ENCODE results near the gene NEURL3.

The NEURL3 gene

GRCh38 chr2:96531872-96532505, 26.8 kb upstream of the NEURL3 start:
- no peaks in the 10 kb centered on the region for H3K36me3 ChIP-seq (ENCODE audit: insufficient read depth, low read length)
- H3K27ac ChIP-seq (ENCODE audit: low read depth, low read length), result no peak overlapping the region
- peak overlapping the region; percentile 39 for H3K4me3 ChIP-seq (ENCODE audit: low read depth, low read length)
- H2AFZ ChIP-seq (ENCODE audit: low read length, unreplicated experiment), result no peak overlapping the region
- no peaks in the 10 kb centered on the region for H3K79me2 ChIP-seq (ENCODE audit: control insufficient read depth, insufficient read depth, low read length, unreplicated experiment)
- peaks cover 40% of the 10 kb centered on the region for H3K4me1 ChIP-seq (ENCODE audit: control insufficient read depth, insufficient read depth, low read length, unreplicated experiment)
- H3K27me3 ChIP-seq (ENCODE audit: insufficient read depth, low read length), result no peaks in the 10 kb centered on the region

DNA sequence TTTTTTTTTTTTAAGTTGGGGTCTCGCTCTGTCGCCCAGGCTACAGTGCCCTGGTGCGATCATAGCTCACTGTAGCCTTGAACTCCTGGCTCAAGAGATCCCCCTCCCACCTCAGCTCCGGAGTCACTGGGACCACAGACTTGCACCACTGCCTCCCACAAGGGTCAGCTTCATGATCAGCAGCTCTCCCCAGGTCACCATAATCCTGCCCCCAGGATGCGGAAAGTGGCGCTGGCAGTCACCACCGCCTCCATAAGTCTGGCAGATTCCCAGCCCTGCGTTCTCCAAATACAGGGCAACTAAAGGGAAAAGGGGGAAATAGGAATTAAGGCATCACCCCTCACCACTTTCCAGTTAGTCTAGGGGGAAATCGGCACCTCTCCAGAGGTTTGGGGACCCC, 26.2 kb upstream of the NEURL3 start:
- Histone ChIP-seq H3K79me2 (ENCODE audit: control insufficient read depth, insufficient read depth, low read length, unreplicated experiment) (no peaks in the 10 kb centered on the region), H3K27me3 (ENCODE audit: insufficient read depth, low read length) (no peaks in the 10 kb centered on the region), H3K27ac (ENCODE audit: low read depth, low read length) (no peak overlapping the region), H2AFZ (ENCODE audit: low read length, unreplicated experiment) (no peak overlapping the region), H3K4me1 (ENCODE audit: control insufficient read depth, insufficient read depth, low read length, unreplicated experiment) (peaks cover 42% of the 10 kb centered on the region), H3K36me3 (ENCODE audit: insufficient read depth, low read length) (no peaks in the 10 kb centered on the region), H3K4me3 (ENCODE audit: low read depth, low read length) (no peak overlapping the region)

DNA sequence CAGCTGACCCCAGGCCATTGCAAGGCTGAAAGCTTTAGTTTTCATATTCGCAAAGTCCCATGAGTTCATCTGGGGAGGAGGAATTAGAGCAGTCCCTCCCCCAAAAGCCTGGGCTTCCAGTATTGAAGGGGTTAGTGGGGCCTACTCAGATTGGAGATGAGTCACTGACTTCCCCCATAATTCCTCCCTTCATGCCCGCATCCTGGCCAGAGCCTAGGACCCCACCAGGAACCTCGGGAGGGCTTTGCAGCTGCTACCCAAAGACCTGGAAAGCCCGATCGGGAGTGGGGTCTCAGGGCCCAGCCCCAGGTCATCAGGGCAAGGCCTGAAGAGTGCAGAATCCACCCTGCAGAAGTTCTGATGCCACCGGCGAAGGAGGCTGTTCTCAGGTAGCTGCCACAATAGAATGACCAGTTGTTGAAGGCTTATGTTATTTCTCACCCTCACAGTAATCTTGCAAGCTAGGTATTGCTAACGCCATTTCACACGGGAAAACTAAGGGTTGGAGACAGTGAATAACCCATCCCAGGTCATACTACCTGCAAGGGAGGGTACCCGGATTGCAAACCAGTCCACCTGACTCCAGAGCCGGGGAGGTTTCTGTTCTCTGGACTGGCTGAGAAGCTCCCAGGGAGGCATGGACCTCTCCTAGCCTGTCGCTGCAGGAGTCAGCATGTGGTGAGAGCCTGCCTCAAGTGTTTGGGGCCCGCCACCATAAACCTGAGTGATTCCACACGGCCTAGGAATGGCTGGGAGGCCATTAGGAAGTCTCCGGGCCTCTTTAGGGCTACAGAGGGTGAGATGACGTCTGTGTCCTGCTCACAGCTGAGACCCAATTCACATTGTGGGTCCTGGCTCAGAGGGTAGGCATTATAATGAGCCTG, 25.6 kb upstream of the NEURL3 start:
- Histone ChIP-seq H3K79me2 (ENCODE audit: control insufficient read depth, insufficient read depth, low read length, unreplicated experiment) (no peaks in the 10 kb centered on the region), H3K4me1 (ENCODE audit: control insufficient read depth, insufficient read depth, low read length, unreplicated experiment) (peaks cover 42% of the 10 kb centered on the region), H3K27me3 (ENCODE audit: insufficient read depth, low read length) (no peaks in the 10 kb centered on the region), H3K36me3 (ENCODE audit: insufficient read depth, low read length) (no peaks in the 10 kb centered on the region), H3K4me3 (ENCODE audit: low read depth, low read length) (no peak overlapping the region), H3K27ac (ENCODE audit: low read depth, low read length) (no peak overlapping the region), H2AFZ (ENCODE audit: low read length, unreplicated experiment) (no peak overlapping the region)

DNA sequence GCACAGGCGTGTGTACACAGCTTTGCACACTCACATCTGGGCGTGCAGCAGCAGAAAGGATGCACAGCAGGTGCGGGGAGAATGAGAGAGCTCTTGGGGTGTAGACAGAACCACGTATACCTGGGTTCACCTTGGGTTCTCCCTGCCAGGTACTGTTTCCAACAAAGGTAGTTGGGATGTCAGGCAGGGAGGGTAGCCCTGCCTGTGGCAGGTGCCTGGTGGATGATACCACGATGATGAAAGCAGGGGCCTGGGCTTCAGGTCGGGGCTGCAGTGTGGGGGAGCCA, 24.9 kb upstream of the NEURL3 start:
- Histone ChIP-seq H3K4me3 (ENCODE audit: low read depth, low read length) (no peak overlapping the region), H3K27ac (ENCODE audit: low read depth, low read length) (no peak overlapping the region), H3K36me3 (ENCODE audit: insufficient read depth, low read length) (no peaks in the 10 kb centered on the region), H3K27me3 (ENCODE audit: insufficient read depth, low read length) (no peaks in the 10 kb centered on the region), H2AFZ (ENCODE audit: low read length, unreplicated experiment) (no peak overlapping the region), H3K4me1 (ENCODE audit: control insufficient read depth, insufficient read depth, low read length, unreplicated experiment) (peaks cover 42% of the 10 kb centered on the region), H3K79me2 (ENCODE audit: control insufficient read depth, insufficient read depth, low read length, unreplicated experiment) (no peaks in the 10 kb centered on the region)

GRCh38 chr2:96529376-96530143, 24.4 kb upstream of the NEURL3 start:
- H3K27me3 ChIP-seq (ENCODE audit: insufficient read depth, low read length), result no peaks in the 10 kb centered on the region
- H3K36me3 ChIP-seq (ENCODE audit: insufficient read depth, low read length), result no peaks in the 10 kb centered on the region
- peaks cover 42% of the 10 kb centered on the region for H3K4me1 ChIP-seq (ENCODE audit: control insufficient read depth, insufficient read depth, low read length, unreplicated experiment)

GRCh38 chr2:96528700-96529375, 23.7 kb upstream of the NEURL3 start:
- Histone ChIP-seq H3K4me1 (ENCODE audit: control insufficient read depth, insufficient read depth, low read length, unreplicated experiment) (peaks cover 37% of the 10 kb centered on the region), H2AFZ (ENCODE audit: low read length, unreplicated experiment) (no peak overlapping the region), H3K36me3 (ENCODE audit: insufficient read depth, low read length) (no peaks in the 10 kb centered on the region), H3K79me2 (ENCODE audit: control insufficient read depth, insufficient read depth, low read length, unreplicated experiment) (no peaks in the 10 kb centered on the region), H3K27ac (ENCODE audit: low read depth, low read length) (peak overlapping the region; percentile 55; the same call in 1 of the 2 replicates), H3K27me3 (ENCODE audit: insufficient read depth, low read length) (peaks cover 6% of the 10 kb centered on the region), H3K4me3 (ENCODE audit: low read depth, low read length) (no peak overlapping the region)

More at GRCh38 chr2:96529376-96530143, 24.4 kb upstream of the NEURL3 start:
- H2AFZ ChIP-seq (ENCODE audit: low read length, unreplicated experiment), result no peak overlapping the region
- H3K4me3 ChIP-seq (ENCODE audit: low read depth, low read length), result no peak overlapping the region
- no peak overlapping the region for H3K27ac ChIP-seq (ENCODE audit: low read depth, low read length)
- H3K79me2 ChIP-seq (ENCODE audit: control insufficient read depth, insufficient read depth, low read length, unreplicated experiment), result no peaks in the 10 kb centered on the region

GRCh38 chr2:96528006-96528699, 23.0 kb upstream of the NEURL3 start:
- H2AFZ ChIP-seq (ENCODE audit: low read length, unreplicated experiment), result peak overlapping the region; percentile 61
- peaks cover 8% of the 10 kb centered on the region for H3K27me3 ChIP-seq (ENCODE audit: insufficient read depth, low read length)
- no peaks in the 10 kb centered on the region for H3K79me2 ChIP-seq (ENCODE audit: control insufficient read depth, insufficient read depth, low read length, unreplicated experiment)
- H3K36me3 ChIP-seq (ENCODE audit: insufficient read depth, low read length), result no peaks in the 10 kb centered on the region
- peak overlapping the region; percentile 70 for H3K4me3 ChIP-seq (ENCODE audit: low read depth, low read length)
- H3K4me1 ChIP-seq (ENCODE audit: control insufficient read depth, insufficient read depth, low read length, unreplicated experiment), result peaks cover 30% of the 10 kb centered on the region
- peak overlapping the region; percentile 55; the same call in 1 of the 2 replicates for H3K27ac ChIP-seq (ENCODE audit: low read depth, low read length)

GRCh38 chr2:96527286-96528005, 22.3 kb upstream of the NEURL3 start:
- peak overlapping the region; percentile 87 for H2AFZ ChIP-seq (ENCODE audit: low read length, unreplicated experiment)
- peak overlapping the region; percentile 55; the same call in 1 of the 2 replicates for H3K27ac ChIP-seq (ENCODE audit: low read depth, low read length)
- peak overlapping the region; percentile 78 for H3K4me3 ChIP-seq (ENCODE audit: low read depth, low read length)
- no peaks in the 10 kb centered on the region for H3K36me3 ChIP-seq (ENCODE audit: insufficient read depth, low read length)
- H3K79me2 ChIP-seq (ENCODE audit: control insufficient read depth, insufficient read depth, low read length, unreplicated experiment), result no peaks in the 10 kb centered on the region
- peaks cover 23% of the 10 kb centered on the region for H3K4me1 ChIP-seq (ENCODE audit: control insufficient read depth, insufficient read depth, low read length, unreplicated experiment)
- peaks cover 8% of the 10 kb centered on the region for H3K27me3 ChIP-seq (ENCODE audit: insufficient read depth, low read length)

DNA sequence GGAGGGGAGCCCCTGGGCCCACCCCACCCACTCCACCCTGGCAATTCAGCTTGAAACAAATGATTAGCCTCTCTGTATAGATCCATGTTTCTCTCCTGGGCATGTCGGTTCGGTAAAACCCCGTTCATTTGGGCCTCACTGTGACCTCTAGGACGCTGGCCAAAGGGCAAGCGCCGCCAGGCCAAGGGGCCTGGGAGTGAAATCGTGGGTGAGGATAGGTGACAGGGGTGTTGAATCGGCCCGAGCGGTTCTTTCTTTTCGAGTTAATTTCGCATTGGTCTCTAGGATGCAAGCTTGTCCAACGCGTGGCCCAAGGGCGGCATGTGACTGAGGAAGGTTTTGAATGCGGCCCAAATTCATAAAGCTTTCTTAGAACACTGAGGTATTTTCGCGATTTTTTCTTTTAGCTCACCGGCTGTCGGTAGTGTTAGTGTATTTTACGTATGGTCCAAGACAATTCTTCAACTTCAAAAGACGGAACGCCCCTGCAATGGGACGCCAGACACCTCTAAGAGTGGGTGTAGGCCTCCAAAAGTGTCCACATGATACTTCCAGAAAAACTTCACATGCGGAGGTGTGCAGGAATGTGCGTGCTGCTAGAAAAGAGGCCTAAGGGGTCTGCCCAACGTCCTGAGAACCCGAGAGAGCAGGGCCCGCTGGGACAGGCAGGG, 21.6 kb upstream of the NEURL3 start:
- Histone ChIP-seq H3K4me3 (ENCODE audit: low read depth, low read length) (peak overlapping the region; percentile 78), H3K27me3 (ENCODE audit: insufficient read depth, low read length) (peaks cover 8% of the 10 kb centered on the region), H2AFZ (ENCODE audit: low read length, unreplicated experiment) (peak overlapping the region; percentile 87), H3K36me3 (ENCODE audit: insufficient read depth, low read length) (no peaks in the 10 kb centered on the region), H3K27ac (ENCODE audit: low read depth, low read length) (peak overlapping the region; percentile 28; the same call in 1 of the 2 replicates), H3K4me1 (ENCODE audit: control insufficient read depth, insufficient read depth, low read length, unreplicated experiment) (peaks cover 19% of the 10 kb centered on the region), H3K79me2 (ENCODE audit: control insufficient read depth, insufficient read depth, low read length, unreplicated experiment) (no peaks in the 10 kb centered on the region)
